SKM-1 (cell line): ENCODE data around the gene GRSF1.
"Not testable (repeated sequence)": the region's sequence is repeated elsewhere in the genome, so short reads cannot be mapped to it uniquely, and the experiment has no call there.

Experiments used
- DNase-seq: peaks from one replicate; lab custom pipeline; 2025; ENCODE audit not compliant: unreplicated experiment; lab: John Stamatoyannopoulos, UW

The GRSF1 gene

DNA sequence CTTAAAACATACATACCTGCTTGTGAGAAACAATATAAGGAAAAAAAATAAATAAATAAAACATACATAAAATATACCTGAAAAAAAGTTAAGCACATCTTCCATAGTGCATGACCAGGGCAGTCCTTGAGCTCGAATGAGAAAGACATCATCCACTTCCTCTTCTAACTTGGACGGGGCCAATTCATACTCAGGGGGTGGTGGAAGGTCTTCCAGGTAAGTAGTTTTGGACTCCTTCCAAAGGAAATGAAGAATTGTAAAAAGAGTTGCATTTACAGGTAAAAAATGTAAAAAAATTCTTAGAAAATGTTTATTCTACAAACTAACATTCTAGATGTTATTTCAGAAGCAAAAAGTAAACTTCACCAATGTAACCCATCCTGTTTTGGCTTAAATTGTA lies 3.6 kb downstream of the GRSF1 start:
- no peak for DNase-seq

DNA sequence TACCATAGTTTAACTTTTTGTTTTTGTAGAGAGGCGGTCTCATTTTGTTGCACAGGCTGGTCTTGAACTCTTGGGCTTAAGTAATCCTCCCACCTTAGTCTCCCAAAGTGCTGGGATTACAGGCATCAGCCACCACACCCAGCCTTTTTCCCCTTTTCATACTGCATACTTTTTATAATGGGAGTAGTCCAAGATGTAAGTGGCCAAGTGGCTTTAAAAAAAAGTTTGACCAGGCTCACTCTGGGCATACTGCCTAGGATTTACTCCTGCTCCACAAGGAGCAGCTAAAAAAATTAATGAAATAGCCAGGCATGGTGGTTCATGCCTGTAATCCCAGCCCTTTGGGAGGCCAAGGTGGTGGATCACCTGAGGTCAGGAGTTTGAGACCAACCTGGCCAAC lies 6.0 kb downstream of the GRSF1 start:
- no peak for DNase-seq

DNA sequence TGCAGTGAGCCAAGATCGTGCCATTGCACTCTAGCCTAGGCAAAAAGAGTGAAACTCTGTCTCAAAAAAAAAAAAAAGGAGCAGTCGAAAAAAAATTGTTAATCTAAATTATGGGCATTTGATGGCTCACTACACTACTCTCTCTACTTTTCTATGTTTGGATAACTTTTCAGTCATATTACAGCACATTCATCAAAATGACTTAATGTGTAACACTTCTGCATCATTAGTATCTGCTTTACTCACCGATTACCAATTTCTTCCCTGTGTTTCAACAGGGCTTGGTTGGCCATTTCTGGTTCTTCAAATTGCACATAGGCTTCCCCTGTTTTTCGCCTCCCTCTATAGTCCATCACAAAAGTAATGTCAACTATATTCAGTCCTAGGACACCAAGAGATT lies 8.4 kb downstream of the GRSF1 start:
- DNase-seq = no peak

DNA sequence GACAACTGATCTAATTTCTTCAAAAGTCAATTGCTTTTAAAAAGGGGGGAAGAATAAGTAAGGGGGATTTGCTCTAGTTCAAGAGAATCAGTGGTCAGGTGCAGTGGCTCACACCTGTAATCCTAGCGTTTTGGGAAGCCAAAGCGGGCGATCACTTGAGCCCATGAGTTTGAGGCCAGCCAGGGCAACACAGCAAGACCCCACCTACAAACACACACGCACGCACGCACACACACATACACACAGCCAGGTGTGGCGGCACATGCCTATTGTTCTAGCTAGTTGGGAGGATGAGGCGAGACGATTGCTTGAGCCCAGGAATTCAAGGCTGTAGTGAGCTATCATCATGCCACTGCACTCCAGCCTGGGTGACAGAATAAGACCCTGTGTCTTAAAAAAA lies 9.6 kb downstream of the GRSF1 start:
- no peak for DNase-seq

DNA sequence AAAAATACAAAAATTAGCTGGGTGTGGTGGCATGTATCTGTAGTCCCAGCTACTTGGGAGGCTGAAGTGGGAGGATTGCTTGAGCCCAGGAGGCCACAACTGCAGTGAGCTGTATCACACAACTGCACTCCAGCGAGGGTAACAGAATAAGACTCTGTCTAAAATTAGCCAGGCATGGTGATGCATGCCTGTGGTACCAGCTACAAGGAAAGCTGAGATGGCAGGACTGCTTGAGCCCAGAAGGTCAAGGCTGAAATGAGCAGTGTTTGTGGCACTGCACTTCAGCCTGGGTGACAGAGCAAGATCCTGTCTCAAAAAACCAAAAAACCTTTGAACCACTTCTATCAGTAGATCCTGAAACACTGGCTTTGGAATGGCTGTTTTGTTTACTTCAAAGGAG lies 10.2 kb downstream of the GRSF1 start:
- no peak for DNase-seq

DNA sequence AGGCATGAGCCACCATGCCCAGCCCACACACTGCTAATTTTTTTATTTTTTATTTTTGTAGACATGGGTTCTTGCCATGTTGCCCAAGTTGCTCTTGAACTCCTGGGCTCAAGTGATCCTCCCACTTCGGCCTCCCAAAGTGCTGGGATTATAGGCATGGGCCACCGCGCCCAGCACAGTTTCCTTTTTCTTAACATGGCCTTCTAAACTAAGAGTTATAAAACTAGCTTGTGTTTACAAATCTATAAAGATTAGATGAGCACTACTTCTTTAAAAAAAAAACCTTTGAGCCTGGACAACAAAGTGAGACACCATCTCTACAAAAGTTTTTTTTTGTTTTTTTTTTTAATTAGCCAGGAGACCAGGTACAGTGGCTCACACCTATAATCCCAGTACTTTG lies 10.7 kb downstream of the GRSF1 start:
- DNase-seq = no peak

DNA sequence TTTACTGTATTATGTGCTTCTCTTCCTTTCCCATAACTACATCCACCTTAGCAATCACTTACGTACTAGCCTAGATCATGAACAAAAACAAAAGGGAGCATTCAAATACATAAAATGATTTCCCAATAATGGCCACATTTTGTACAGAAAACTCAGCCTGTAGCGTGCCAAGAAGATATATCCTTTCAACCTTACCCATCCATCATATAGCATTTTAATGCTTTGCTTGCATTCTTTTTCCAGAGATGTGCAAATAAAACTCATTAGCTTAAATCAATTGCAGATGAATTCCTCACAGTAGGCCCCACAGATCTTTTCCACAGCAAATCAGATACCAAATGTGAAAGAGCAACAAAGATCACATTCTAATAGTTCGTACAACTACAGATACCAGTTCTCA lies 20.8 kb downstream of the GRSF1 start:
- no peak for DNase-seq

DNA sequence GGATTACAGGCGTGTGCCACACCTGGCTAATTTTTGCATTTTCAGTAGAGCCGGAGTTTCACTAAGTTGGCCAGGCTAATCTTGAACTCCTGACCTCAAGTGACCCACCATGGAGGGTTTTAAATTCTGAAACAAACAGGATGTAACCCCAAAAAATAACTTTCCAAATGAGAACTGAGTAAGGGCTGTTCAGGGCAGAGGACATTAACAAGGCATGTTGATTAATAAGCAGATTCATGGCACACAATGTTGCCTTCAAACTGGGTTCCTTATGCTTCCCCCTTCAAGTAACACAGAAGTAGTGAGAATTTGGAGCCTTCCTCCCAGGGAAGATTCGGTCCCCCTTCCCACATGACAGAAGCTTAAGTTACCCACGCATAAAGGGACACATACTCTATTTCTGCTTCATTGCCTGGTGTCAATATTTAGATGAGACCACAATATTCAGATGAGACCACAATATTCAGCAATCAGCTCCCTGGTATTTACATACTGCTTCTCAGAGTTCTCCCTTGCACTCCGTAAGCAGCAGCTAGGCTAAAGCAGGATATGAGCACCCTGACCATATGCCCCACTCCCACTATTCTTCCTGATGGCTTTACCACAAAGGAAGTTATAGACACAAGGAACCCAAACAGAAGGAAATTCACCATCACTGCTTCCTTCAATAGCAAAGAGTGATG lies 21.4 kb downstream of the GRSF1 start:
- DNase-seq = no peak

DNA sequence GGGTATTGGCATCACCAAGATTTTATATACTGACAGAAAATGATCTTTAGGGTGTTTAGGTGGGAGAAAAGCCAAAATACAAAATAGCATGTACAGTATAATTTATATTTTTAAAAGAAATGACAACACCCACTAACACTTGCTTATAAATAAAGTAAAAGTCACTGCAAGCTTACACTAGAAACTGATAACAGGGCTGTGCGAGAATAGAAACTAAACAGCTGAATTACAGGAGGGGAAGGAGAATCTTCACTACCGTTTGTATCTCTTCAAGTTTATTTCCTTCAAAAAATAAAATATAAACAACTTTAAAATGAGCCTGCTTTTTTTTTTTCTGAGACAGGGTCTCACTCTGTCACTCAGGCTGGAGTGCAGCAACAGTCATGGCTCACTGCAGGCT lies 22.8 kb downstream of the GRSF1 start:
- DNase-seq = no peak

DNA sequence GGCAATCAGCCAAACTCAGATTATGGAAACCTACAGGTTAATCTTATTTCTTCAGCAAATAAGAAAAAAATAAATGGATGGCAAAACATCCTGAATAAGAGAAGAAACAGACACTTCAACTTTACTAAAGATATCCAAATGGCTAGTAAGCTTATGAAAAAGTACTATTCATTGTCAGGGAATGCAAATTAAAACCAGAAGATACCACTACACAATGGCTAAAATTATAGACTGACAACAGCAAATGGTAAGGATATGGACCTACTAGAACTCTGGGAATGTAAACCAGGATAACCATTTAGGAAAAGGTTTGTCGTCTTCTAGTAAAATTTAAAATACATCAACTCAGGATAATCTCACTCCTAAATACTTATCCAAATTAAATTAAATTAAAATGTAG lies 24.3 kb downstream of the GRSF1 start:
- no peak for DNase-seq

DNA sequence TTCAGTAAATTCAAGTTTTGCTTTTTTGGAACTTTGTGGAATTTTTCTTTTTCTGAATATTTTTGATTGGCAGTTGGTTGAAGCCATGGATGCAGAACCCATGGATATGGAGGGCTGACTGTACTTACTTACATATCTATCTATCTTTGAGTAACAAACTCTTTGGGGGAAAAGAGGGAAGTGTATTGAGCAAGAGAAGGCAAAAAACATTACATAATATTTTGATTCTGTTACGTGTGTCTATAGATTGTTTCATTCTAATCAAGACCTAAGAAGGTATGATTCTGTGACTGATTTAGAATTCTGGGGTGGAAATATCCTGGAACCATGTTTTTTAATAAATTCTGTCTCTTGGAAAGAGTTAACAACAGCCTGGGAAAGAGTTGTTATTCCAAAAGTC lies 31.5 kb downstream of the GRSF1 start:
- DNase-seq = peak; percentile 9

DNA sequence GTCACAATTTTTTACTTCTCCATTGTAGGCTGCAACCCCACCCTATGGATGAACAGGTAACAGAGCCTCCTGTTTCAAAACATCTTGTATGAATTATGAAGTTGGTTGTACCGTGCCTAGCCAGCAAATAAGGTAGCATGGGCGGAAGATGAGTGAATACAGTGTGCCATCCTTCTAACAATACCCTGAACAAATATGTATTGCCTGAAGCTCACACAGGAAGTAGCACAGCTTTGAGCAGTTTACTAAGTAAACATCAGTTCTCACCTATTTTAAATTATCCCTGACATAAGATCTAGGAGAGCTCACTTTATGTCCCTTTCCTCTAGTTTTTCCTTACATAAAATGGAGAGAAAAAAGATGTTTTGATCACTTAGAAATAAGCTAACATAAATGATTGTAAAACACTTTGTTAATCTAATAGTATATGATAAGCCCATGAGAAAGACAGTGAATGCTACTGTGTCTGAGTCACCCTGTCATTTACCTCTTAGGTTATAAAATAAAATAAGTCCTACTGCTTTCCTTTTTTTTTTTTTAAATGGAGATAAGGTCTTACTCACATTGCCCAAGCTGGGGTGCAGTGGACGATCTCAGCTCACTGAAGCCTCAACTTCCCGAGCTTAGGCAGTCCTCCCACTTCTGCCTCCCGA lies 36.6 kb downstream of the GRSF1 start:
- no peak for DNase-seq

DNA sequence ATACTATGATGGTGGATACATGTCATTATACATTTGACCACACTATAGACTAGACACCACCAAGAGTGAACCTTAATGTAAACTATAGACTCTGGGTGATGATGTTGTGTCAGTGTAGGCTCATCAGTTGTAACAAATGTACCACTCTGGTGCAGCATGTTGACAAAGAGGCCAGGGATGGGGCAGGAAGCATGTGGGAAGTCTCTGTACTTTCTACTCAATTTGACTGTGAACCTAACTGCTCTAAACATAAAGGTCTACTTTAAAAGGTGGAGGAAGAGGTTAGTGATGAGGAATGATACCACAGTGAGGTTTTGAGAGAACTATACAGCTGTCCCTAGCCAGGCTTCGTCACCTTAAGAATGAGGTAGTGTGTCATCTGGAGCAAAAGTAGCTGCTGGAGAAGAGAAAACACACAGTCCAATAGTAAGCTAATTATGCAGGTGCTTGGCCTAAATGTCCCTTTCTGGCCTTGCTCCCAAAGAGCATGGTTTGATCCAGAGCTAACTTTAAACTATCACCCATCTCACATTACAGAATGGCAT lies 38.4 kb downstream of the GRSF1 start:
- DNase-seq = no peak

DNA sequence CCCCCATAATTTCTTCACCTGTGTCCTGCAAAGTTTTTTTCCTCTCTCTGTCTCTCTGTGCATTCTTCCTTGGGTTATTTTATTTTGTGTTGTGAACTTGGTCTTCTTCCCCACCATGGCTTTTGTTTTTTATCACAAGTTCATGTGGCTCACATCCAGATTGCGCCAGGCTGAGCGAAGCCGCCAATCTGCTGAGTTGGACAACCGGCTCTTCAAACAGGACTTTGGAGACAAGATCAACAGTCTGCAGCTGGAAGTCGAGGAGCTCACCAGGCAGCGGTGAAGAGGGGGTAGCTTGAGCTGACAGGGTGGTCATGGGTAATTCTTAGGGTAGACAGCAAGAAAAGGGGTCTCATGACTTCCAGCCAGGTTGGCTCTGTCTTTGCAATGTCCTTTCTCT lies 46.1 kb downstream of the GRSF1 start:
- no peak for DNase-seq

DNA sequence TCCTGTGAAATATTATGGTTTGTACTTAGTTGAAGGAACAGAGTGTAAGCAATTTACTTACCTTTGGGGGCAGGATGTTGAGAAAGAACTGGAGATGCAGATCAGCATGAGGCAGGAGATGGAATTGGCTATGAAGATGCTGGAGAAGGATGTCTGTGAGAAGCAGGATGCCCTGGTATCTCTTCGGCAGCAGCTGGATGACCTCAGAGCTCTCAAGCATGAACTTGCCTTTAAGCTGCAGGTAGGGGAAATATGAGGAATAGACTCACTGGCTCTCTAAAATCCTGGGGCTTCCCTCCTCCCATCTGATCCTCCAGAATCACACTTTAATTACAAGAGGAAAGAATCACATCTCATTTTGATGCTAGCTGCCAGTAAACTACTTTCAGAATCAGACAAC lies 51.0 kb downstream of the GRSF1 start:
- no peak for DNase-seq

DNA sequence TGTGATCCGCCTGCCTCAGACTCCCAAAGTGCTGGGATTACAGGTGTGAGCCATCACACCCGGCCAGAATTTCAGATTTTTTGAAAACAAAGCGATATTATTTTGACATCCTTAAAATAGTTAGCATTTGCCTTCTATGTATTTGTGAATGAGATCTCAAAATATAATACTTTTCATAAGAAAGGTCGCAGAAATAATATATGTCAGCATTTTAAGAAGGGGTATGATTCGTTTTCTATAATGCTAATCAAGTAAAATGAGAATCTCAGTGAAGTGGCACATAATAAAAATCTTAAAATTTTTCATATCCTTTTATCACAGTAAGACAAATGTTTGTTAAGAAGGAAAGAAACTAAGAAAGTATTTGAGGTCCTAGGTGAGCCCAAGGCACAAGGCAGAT lies 52.2 kb downstream of the GRSF1 start:
- DNase-seq = no peak

DNA sequence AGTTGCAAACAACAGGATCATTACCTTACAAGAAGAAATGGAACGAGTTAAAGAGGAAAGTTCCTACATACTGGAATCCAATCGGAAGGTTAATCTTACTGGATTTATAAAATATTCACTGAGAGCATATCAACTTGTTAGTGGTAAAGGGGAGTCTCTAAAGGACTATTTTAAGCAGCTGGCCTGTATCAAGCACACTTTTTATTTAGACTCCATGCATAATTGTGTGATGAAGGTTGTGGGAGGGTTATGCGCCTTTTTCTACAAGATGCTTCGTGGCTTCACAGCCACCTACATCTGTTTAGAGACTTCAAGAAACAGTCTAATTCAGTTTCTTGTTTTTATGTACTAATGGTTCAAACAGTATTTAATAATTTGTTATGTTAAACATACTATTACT lies 56.6 kb downstream of the GRSF1 start:
- DNase-seq = no peak

DNA sequence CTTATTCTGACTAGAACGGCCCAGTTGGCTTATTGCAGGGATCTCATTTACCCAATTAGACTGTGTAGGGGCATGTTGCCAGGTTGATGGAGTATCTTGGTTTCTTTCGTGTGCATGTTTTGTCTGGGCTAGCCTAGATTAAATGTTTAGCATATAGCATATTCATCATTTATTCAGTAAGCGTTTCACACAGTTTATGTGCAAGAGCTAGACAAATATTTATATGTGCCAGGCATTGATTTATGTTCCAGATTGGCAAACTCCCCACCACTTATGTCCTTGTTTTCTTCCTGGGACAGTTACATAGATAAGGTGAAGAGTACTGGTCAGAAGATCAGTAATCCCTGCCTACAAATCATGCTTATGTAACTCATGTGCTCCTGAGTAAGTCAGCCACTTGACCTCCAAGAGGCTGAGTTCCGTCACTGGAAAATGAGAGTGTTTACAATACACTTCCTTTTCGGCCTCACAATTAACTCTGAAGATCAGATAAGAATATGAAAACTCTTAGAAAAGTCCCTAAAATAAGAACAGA lies 60.7 kb downstream of the GRSF1 start:
- DNase-seq = no peak

DNA sequence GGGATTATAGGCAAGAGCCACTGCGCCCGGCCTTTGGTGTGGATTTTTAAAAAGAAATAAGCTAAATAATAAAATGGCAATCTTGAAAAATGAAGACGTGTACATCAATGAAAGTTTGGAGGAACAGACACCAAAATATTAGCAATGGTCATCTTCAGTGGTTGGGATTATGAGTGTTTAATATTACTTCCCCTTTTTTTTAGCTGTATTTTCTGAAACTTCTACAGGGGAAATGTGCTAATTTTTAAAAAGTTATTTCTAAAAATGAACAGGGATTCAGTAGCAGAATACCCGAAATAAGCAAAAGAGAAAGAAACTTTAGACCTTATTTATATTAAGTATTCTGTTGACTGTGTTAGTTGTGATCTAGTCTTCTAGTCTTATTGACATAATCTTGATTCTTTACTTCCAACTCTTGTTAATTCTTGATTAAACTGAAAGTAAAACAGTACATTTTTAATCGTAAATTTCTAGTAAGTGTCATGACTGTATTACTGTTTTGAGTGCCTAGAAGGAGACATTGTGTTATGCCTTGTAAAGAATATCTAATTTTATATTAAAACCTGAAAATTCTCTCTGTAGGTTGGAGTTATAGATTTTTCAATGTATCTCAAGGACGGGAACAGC lies 66.6 kb downstream of the GRSF1 start:
- DNase-seq = no peak

DNA sequence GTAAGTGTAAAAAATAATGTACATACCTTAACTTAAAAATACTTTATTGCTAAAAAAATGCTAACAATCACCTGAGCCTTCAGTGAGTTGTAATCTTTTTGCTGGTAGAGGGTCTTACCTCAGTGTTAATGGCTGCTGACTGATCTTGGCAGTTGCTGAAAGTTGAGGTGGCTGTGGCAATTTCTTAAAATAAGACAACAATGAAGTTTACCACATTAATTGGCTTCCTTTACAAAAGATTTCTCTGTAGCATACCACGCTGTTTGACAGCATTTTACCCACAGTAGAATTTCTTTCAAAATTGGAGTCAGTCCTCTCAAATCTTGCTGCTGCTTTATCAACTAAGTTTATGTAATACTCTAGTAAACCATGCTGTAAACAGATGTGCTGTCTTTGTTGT lies 70.3 kb downstream of the GRSF1 start:
- DNase-seq = not testable (repeated sequence)

DNA sequence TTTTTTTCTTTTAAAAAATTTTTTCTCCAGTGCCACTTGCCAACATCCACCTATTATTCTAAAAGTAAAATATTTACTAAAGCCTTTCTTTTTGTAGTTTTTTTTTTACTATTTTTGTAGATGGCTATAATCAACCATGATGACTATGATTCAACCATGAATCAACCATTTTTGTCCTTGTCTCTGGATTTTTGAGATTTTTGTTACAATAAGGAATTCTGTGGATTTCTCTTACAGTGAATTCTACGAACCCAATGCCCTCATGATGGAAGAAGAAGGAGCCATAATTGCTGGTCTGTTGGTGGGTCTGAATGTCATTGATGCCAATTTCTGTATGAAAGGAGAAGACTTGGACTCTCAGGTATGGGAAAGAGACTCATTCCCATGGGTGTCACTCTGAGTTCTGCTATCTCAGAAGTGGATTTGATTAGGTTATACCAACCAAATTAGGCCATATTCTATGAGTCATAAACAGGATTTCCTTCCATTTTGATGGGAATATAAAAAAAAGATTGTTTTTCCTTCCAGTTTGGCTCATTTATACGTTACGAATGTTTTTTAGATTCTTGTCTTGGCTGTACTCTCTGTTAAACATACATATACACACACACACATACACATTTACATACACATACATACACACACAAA lies 71.3 kb downstream of the GRSF1 start:
- DNase-seq = no peak
